Measurements from ENCODE around the gene PRKAR1B. TPM values are rescaled to one million over a fixed set of nuclear protein-coding genes. Genes with fewer than 3 reads are reported as not detected.
"Not testable (repeated sequence)": the region's sequence is repeated elsewhere in the genome, so short reads cannot be mapped to it uniquely, and the experiment has no call there.

PRKAR1B gene
- polyA plus RNA-seq, 4 donors = 20.4 to 46.0 (median 38.7) TPM

DNA sequence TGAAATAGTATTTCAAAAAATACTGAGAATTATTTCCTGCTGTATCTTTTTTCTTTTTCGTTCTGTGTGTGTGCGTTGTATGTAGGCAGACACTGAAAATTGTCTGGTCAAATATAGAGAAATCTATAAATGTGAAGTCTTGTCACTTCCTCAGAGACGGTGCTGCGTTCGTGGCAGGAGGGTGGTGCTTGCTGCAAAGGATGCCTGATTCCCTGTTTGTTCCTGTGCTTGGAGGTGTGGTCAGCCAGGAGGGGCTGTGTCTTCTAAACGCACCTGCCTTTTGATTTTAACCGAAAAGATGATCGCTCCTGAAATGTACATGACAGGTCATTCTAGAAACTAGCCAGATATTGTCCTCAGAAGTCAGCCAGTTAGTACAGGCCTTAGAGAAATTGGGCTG lies 32.5 kb upstream of the PRKAR1B start:
- DNase-seq (ENCODE audit: low read depth in 4 of 4, low spot score in 3 of 4) = no peak

DNA sequence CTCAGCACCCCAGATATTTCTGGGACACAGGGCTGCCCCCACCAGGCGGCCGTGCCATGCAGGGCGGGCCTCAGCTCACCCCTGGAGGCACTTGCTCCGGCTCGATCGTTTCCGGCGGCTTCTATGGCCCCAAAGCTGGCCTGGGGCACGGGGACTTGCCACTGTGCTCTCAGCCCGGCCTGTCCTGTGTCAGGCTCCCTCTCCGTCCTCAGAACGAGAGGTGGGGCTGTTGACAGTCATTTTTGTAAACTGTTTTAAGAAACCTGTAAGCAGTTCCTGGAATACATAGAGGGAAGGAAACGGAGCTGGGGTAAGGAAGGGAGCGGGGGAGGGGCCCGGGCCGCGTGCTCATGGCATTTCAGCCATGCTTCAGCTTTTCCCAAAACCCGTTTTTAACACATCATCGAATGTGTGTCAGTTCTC lies 30.7 kb upstream of the PRKAR1B start:
- DNase-seq (ENCODE audit: low read depth in 4 of 4, low spot score in 3 of 4) = no peak

DNA sequence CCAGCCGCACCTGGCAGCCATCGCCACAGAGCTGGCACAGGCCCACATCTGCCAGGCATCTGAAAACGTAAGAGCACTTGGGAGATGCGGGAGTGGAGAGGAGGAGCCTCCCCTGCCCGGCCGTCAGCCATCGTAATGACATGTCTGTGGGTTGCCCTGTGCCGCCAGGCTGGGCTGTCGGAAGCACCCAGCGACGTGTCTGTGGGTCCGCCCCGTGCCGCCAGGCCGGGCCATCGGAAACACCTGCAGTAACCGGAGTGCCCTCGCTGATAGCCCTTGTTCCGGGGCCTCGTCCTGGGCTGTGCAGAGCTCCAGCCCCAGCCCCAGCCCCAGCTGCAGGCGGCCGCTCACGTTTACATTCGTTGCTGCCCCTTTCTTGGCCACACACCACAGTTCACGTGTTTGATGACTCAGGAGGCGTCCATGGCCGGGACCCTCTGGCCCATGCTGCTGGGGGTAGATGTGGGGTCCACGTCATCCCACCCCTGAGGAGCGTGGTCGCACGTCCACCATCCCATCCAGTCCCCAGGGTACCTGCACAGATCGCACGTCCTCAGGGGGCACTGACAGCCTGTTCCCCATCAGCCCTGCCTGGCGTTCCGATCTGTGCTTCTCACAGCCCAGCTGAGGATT lies 30.0 kb upstream of the PRKAR1B start:
- no peak for DNase-seq (ENCODE audit: low read depth in 4 of 4, low spot score in 3 of 4)

DNA sequence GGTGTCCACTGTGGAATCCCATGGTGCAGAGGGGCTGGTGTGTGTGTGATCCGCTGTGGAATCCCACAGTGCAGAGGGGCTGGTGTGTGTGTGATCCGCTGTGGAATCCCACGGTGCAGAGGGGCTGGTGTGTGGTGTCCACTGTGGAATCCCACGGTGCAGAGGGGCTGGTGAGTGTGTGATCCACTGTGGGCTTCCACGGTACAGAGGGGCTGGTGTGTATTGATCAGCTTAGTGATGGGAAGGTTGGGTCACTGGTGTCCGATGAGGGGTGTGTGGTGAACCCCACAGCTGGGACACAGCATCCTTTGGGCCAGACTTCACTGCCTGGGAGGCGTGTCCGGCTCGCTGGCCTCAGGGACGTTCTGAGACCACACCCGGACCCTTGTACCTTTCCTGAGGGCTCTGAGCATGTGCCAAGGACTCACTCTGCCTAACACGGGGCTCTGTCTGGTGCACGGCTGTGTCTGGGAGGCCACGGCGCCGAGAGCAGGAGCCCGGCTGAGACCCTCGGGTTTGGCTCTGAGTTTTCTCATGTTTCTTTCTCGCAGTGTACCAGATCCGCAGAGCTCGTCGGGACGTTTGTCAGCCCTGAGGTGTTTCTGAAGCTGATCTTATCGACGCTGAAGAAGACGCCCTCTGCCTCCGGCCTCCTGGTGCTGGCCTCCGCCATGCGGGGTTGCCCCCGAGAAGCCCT lies 29.3 kb upstream of the PRKAR1B start:
- DNase-seq (ENCODE audit: low read depth in 4 of 4, low spot score in 3 of 4) = no peak

DNA sequence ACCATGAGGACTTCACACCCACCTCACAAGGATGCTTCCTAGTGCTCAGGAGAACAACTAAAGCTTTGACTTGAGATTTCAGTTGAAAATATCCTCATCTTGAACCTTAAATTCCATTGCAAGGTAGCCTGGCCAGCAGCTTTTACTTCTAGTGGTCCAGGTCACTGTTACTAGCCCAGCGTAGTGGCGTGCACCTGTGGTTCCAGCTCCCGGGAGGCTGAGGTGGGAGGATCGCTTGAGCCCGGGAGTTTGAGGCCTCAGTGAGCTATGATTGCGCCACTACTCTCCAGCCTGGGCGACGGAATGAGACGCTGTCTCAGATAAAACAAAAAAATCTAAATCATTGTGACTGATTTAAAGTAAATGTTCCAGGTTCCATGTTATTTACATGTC lies 28.3 kb upstream of the PRKAR1B start:
- no peak for DNase-seq (ENCODE audit: low read depth in 4 of 4, low spot score in 3 of 4)

DNA sequence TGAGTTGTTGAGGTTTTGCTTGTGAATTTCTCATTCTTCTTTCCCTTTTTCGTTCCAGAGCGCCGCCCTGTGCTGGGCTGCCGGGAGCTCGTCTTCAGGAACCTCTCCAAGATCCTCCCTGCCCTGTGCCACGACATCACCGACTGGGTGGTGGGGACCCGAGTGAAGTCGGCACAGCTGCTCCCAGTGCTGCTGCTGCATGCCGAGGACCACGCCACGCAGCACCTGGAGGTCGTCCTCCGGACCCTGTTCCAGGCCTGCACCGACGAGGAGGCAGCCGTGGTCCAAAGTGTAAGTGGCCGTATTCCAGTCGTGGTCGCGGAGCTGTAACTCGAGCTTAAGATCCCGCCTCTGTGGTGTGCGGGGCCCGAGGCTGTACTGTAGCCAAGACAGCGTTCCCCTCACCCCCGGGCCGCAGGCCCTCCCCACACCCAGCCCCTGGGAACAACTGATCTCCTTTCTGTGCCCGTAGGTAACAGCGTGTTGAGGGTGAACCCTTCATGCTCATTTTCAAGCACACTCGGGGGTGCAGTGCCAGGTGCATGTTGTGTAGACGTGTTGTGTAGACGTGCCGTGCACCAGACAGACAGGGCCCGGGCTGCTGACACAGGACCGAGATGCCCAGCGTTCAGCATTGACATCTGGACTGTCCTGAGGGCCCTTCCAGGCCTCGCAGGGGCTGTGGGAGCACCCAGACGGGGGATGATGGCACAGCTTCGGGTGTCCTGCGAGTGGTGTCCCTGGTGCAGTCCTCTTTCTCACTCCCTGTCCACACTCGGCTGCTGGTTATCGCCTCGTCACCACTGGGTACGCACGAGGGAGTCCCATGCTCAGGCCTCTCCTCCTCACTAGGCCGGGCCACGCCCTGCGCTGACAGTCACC lies 27.7 kb upstream of the PRKAR1B start:
- no peak for DNase-seq (ENCODE audit: low read depth in 4 of 4, low spot score in 3 of 4)

DNA sequence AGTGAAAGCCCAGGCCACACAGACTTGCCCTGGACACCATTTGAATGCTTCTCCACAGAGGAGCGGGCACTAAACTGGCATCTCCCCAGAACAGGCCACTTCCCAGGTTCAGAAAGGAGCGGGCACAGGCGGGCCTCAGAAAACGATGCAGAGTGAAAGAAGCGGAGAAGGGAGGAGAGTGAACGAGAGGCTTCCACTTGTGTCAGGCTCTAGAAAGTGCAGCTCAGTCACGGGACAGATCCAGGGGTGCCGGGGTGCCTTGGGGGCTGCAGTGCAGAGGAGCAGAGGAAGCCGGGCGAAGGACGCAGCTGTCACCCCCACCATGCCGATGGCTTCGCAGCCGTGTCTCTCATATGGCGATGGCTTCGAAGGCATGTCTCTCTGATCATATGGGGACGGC lies 26.1 kb upstream of the PRKAR1B start:
- DNase-seq (ENCODE audit: low read depth in 4 of 4, low spot score in 3 of 4) = no peak

DNA sequence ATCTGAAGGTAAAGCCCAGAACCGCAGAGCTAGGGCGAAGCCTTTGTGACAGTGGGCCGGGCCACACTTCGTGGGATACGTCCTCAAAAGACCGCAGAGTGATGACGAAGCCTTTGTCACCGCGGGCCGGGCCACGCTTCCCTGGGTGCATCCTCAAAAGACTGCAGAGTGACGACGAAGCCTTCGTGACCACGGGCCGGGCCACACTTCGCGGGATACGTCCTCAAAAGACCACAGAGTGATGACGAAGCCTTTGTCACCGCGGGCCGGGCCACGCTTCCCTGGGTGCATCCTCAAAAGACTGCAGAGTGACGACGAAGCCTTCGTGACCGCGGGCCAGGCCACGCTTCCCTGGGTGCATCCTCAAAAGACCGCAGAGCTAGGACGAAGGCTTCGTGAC lies 25.2 kb upstream of the PRKAR1B start:
- not testable (repeated sequence) for DNase-seq (ENCODE audit: low read depth in 4 of 4, low spot score in 3 of 4)

DNA sequence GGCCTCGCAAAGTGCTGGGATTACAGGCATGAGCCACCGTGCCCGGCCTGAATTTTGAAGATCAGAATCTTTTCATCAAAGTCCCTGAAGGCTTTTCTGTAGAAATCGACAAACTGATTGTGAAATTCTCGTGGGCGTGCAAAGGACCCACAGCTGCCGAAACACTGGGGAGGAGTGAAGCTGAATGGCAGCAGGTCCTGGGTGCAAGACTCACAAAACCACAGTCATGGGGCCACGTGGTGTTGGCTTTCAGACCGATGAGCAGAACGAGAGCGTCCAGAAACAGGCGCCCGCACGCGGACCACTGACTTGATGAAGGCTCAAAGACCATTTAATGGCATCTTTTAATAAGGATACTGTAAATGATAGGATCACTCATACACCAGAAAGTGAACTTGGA lies 24.7 kb upstream of the PRKAR1B start:
- no peak for DNase-seq (ENCODE audit: low read depth in 4 of 4, low spot score in 3 of 4)

DNA sequence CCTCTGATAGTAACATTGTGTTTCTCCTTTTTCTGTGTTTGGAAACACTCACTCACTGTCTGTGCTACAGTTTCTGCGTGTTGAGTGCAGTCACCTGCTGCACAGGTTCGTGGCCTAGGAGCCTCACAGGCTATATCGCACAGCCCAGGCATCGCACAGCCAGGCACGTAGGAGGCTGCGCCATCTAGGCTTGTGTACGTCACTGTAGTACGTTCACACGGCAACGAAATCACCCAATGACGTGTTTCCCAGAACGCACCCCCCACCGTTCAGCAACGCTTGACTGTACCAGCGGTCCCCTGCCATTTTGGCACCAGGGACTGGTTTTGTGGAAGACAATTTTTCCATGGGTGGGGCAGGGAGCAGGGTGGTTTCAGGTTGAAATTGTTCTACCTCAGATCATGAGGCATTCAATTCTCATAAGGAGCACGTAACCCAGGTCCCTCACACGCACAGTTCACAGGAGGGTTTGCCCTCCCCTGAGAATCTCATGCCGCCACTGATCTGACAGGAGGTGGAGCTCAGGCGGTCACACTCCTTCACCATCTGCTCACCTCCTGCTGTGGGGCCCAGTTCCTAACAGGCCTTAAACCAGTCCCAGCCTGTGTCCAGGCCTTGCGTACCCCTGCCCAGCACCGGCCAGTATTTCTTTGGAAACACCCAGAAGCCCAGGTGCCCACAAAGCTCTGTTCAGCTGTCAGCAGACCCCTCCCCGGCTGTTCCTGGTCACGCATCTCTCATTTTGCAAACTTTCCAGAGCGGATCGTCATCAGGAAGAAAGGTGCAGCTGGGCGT lies 23.2 kb upstream of the PRKAR1B start:
- DNase-seq (ENCODE audit: low read depth in 4 of 4, low spot score in 3 of 4) = no peak

DNA sequence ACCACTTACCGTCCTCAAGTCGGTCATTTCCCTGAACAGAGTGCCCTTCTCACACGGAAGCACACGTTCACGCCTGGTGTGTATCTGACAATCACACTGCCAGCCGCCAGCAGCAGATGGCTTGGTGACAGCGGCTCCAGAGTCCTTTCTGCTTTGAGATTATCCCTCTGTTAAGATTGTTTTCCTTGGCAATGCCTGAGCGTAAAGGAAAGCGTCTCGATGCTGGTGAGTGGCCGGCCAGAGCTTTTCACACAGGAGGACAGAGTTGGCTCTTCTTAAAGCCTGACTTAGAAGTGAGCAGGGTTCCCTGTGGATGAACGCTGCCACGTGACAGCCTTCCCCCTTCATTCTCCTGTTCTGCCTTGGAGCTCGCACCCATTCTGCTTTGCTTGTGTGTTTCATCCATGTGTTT lies 22.1 kb upstream of the PRKAR1B start:
- no peak for DNase-seq (ENCODE audit: low read depth in 4 of 4, low spot score in 3 of 4)

DNA sequence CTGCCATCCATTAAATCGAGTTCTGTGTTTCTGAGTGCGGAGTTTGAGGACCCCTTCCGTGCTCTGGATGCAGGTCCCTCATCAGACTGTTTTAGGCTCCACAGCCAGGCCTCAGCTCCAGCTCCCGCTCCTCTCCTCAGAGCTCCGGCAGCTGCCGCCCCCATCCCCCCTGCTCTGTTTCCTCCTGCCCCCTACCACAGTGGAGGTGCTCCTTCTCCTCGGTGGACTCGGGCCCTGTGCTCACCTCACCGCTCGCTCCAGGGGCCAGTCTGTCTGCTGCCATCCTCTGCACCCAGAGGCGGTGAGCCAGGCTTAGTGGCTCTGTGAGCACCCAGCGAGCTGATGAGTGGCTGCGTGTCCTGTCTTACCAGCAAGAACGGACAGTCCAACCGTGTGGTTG lies 21.4 kb upstream of the PRKAR1B start:
- DNase-seq (ENCODE audit: low read depth in 4 of 4, low spot score in 3 of 4) = no peak

DNA sequence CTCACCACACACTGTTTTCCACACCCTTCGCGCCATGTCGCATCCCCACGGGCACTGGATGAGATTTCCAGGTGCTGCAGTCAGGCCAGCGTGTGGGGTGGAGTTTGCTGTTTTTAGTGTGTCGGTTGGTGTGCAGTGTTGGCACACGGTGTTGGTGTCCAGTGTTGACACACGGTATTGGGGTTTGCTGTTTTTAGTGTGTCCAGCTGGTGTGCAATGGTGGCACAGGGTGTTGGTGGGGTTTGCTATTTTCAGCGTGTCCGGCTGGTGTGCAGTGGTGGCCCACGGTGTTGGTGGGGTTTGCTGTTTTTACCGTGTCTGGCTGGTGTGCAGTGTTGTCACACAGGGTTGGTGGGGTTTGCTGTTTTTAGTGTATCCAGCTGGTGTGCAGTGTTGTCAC lies 20.1 kb upstream of the PRKAR1B start:
- DNase-seq (ENCODE audit: low read depth in 4 of 4, low spot score in 3 of 4) = no peak

DNA sequence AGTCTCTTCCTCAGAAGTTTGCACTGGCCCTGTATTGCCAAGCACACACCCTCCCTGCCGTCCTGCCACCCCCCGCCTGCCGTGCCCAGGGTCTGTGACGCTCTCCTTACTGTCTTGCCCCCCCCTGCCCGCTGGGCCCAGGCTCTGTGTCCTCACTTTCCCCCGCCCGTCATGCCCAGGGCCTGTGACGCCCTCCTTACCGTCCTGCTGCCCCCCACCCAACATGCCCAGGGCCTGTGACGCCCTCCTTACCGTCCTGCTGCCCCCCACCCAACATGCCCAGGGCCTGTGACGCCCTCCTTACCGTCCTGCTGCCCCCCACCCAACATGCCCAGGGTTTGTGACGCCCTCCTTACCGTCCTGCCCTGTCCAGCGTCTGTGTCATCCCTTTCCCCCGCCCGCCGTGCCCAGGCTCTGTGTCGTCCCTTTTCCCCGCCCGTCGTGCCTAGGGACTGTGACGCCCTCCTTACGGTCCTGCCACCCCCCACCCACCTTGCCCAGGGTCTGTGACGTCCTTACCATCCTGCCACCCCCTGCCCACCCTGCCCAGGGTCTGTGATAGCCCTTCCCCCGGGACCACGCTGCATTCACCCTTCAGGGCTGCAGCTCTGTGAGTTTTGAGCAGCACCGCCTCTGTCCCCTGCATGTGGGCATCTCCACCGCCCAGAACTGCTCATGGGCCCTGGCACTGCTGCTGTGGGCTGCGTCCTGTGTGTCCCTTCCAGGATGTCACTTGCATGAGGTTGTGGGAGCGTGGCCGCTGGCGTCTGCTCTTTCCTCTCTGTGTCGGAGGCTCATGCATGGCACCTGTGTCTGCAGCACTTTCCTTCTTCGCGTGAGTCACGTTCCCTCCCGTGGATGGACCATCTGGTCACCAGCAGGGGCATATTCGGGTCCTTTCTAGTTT lies 19.3 kb upstream of the PRKAR1B start:
- no peak for DNase-seq (ENCODE audit: low read depth in 4 of 4, low spot score in 3 of 4)

DNA sequence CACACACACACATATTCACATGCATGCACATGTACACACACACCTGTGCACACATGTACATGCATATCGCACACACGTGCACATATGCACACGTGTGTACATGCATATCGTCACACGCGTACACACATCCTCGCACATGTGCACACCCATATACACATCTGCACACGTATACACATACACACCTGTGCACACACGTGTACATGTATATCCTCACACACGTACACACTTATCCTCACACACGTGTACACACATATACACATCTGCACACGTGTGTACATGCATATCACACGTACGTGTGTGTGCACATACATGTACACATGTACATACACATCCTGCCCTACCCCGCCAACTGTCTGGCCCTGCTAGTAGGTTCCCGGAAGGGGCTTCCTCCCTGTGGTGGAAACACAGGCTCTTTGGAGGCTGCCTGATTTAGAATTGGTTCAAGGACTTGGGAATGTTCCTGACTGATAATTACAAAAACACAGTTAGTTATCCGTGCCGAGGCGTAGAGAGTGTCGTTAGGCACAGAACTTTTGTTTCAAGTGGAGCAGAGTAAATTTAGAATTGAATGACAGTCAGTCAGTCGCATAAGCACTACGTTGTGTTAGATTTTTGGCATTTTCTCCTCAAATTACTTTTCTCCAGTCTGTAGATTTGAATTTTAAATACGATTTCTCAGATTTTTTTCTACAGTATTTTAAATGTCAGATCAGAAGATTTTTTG lies 18.5 kb upstream of the PRKAR1B start:
- DNase-seq (ENCODE audit: low read depth in 4 of 4, low spot score in 3 of 4) = no peak

DNA sequence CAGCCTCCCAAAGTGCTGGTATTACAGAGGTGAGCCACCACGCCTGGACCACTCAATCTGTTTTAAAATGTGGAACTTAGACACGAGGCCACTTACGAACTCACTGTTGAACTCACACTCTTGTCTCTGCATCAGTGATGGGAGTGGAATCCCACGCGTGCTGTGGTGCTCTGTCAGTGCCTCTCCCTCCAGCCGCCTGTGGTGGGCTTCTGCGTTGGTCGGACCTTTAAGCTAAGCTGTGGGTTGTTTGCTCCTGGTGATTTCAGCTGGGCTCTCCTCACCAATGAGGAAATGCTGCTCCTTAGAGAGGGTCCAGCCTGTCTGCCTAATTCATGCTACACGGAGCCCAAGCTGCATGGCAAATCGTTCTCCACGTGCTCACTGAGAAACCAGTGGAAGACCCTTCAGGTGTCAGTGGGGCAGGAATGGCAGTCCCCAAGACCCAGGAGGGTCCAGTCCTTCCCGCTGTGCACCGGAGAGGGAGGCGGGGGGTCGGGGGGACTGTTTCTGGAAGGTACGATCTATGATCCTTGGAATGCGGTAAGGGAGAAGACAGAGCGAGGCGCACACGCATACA lies 17.9 kb upstream of the PRKAR1B start:
- no peak for DNase-seq (ENCODE audit: low read depth in 4 of 4, low spot score in 3 of 4)

DNA sequence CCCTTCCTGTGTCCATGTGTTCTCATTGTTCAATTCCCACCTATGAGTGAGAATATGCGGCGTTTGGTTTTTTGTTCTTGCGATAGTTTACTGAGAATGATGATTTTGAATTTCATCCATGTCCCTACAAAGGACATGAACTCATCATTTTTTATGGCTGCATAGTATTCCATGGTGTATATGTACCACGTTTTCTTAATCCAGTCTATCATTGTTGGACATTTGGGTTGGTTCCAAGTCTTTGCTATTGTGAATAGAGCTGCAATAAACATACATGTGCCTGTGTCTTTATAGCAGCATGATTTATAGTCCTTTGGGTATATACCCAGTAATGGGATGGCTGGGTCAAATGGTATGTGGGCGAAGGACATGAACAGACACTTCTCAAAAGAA lies 17.0 kb upstream of the PRKAR1B start:
- not testable (repeated sequence) for DNase-seq (ENCODE audit: low read depth in 4 of 4, low spot score in 3 of 4)

DNA sequence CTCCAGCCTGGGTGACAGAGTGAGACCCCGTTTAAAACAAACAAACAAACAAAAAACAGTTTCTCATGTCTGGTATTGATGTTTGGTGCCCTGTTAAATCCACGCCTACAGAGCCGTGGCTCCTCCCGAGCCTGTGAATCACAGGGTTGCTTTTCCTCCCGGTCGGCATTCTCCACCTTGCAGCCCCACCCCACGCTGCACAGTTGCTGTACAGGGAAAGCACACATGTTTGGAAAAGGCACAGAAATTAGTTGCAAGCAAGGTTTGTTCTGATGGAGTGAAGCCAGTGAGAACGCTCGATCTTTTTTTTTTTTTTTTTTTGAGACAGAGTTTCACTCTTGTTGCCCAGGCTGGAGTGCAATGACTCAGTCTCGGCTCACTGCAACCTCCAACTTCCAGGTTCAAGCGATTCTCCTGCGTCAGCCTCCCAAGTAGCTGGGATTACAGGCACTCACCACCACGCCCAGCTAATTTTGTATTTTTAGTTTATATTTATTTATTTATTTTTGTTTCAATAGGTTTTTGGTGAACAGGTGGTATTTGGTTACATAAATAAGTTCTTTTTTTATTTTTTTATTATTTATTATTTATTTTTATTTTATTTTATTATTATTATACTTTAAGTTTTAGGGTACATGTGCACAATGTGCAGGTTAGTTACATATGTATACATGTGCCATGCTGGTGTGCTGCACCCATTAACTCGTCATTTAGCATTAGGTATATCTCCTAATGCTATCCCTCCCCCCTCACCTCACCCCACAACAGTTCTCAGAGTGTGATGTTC lies 16.5 kb upstream of the PRKAR1B start:
- not testable (repeated sequence) for DNase-seq (ENCODE audit: low read depth in 4 of 4, low spot score in 3 of 4)

Data from left renal pelvis (tissue), 4 donors.